Measurements from ENCODE around the gene ATP2B3.

DNA sequence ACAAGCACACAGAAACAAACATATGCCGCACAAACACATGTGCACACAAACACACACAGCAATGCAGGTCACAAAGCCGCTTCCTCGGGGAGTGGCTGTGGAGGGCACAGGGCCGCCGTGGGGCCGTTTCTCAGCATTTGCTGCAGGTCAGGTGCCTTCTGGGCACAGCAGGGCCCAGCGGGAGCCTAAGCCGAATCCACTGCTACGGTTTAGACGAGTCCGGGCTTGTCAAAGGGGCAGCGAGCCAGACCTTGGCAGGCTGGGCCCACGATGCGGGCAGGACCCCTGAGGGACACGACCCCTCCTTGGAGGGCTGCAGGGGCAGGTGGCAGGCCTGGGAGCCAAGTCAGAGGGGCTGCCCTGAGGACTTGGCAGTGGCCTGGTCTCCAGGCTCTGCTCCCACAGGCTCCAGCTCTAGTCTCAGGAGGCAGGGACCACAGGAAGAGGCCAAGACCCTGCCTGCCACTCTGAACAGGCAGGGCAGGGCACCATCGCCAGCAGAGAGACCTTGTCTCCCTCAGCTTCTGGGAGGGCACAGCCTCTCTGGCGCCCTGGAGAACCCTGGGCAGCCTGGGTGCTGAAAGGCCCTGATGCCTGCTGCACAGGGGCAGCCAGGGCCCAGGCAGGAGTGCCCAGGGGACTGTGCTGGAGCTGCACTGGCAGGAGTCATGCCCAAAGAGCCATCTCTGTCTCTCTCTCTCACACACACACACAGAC, 5.5 kb upstream of the ATP2B3 start:
- TF ChIP-seq, protein P1, sequence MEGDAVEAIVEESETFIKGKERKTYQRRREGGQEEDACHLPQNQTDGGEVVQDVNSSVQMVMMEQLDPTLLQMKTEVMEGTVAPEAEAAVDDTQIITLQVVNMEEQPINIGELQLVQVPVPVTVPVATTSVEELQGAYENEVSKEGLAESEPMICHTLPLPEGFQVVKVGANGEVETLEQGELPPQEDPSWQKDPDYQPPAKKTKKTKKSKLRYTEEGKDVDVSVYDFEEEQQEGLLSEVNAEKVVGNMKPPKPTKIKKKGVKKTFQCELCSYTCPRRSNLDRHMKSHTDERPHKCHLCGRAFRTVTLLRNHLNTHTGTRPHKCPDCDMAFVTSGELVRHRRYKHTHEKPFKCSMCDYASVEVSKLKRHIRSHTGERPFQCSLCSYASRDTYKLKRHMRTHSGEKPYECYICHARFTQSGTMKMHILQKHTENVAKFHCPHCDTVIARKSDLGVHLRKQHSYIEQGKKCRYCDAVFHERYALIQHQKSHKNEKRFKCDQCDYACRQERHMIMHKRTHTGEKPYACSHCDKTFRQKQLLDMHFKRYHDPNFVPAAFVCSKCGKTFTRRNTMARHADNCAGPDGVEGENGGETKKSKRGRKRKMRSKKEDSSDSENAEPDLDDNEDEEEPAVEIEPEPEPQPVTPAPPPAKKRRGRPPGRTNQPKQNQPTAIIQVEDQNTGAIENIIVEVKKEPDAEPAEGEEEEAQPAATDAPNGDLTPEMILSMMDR (conservative IDR thresholded peaks at IDR 0.05; ENCODE audit: low read length), result no peak
- no peak for TF ChIP-seq EZH2phosphoT487 (IDR thresholded peaks at IDR 0.05; ENCODE audit: borderline replicate concordance)
